ENCODE measurements around the gene POT1. TPM values are rescaled to one million over a fixed set of nuclear protein-coding genes. Genes with fewer than 3 reads are reported as not detected.
A peak's percentile ranks its signal among the peaks of the same experiment; 100 is the strongest.
"Not testable (repeated sequence)": the region's sequence is repeated elsewhere in the genome, so short reads cannot be mapped to it uniquely, and the experiment has no call there.

The POT1 gene
- 10 to 100 TPM; 29.1 to 59.8 (median 50.0) TPM for polyA plus RNA-seq (ENCODE audit: insufficient read depth in 1 of 5, insufficient read length in 5 of 5, low replicate concordance in 1 of 5)
- long read RNA-seq, donor 1, full-length matches to known transcripts = 1 of 1 reads
- long read RNA-seq, donor 1, partial matches to known transcripts = 0 of 1 reads
- long read RNA-seq, donor 1, other reads (novel, unspliced or antisense) = 0 of 1 reads
- long read RNA-seq, donor 2, full-length matches to known transcripts = 2 of 2 reads
- long read RNA-seq, donor 2, partial matches to known transcripts = 0 of 2 reads
- long read RNA-seq, donor 2, other reads (novel, unspliced or antisense) = 0 of 2 reads
- long read RNA-seq, donor 3, full-length matches to known transcripts = 2 of 2 reads
- long read RNA-seq, donor 3, partial matches to known transcripts = 0 of 2 reads
- long read RNA-seq, donor 3, other reads (novel, unspliced or antisense) = 0 of 2 reads
- long read RNA-seq, donor 4, full-length matches to known transcripts = 1 of 1 reads
- long read RNA-seq, donor 4, partial matches to known transcripts = 0 of 1 reads
- long read RNA-seq, donor 4, other reads (novel, unspliced or antisense) = 0 of 1 reads
- long read RNA-seq, donor 5, full-length matches to known transcripts = 2 of 2 reads
- long read RNA-seq, donor 5, partial matches to known transcripts = 0 of 2 reads
- long read RNA-seq, donor 5, other reads (novel, unspliced or antisense) = 0 of 2 reads
- long read RNA-seq, donor 6, full-length matches to known transcripts = 3 of 3 reads
- long read RNA-seq, donor 6, partial matches to known transcripts = 0 of 3 reads
- long read RNA-seq, donor 6, other reads (novel, unspliced or antisense) = 0 of 3 reads
- long read RNA-seq, donor 7 = 0 reads
- long read RNA-seq, donor 8, full-length matches to known transcripts = 1 of 1 reads
- long read RNA-seq, donor 8, partial matches to known transcripts = 0 of 1 reads
- long read RNA-seq, donor 8, other reads (novel, unspliced or antisense) = 0 of 1 reads

GRCh38 chr7:124929467-124930172 is at the start of gene POT1:
Gene POT1 (minus strand): TSS chr7:124929825. CDS start chr7:124897173, 32,652 bp downstream.
- peak; percentile 99 for DNase-seq

- not testable (repeated sequence) for DNase-seq
These were observed 45.5 kb upstream of the POT1 start for GRCh38 chr7:124975131-124975530.

- DNase-seq = no peak
These were observed 35.9 kb upstream of the POT1 start for GRCh38 chr7:124965553-124965952.

GRCh38 chr7:124959676-124960075 is 30.1 kb upstream of the POT1 start:
- no peak for DNase-seq

GRCh38 chr7:124957952-124958351 is 28.3 kb upstream of the POT1 start:
- not testable (repeated sequence) for DNase-seq

- DNase-seq = no peak
These were observed 26.5 kb upstream of the POT1 start for GRCh38 chr7:124956160-124956559.

- no peak for DNase-seq
These were observed 25.2 kb upstream of the POT1 start for GRCh38 chr7:124954790-124955189.

GRCh38 chr7:124945680-124946079 is 16.1 kb upstream of the POT1 start:
- DNase-seq = no peak

- DNase-seq = no peak
These were observed 13.8 kb upstream of the POT1 start for GRCh38 chr7:124943472-124943871.

GRCh38 chr7:124942399-124942798 is 12.8 kb upstream of the POT1 start:
- no peak for DNase-seq

- no peak for DNase-seq
These were observed 10.7 kb upstream of the POT1 start for GRCh38 chr7:124940306-124940705.

GRCh38 chr7:124938128-124938527 is 8.5 kb upstream of the POT1 start:
- DNase-seq = no peak

GRCh38 chr7:124937076-124937475 is 7.5 kb upstream of the POT1 start:
- DNase-seq = no peak

GRCh38 chr7:124934841-124935240 is 5.2 kb upstream of the POT1 start:
- no peak for DNase-seq

GRCh38 chr7:124930655-124931597 is 1.3 kb upstream of the POT1 start:
- DNase-seq = peak in 1 of 2 donors; percentile 1

GRCh38 chr7:124930173-124930623 is 573 bp upstream of the POT1 start:
- no peak for DNase-seq

- DNase-seq = no peak
These were observed 4.7 kb downstream of the POT1 start for GRCh38 chr7:124924906-124925305.

GRCh38 chr7:124922200-124922599 is 7.4 kb downstream of the POT1 start:
- DNase-seq = no peak

- no peak for DNase-seq
These were observed 9.8 kb downstream of the POT1 start for GRCh38 chr7:124919841-124920240.

- no peak for DNase-seq
These were observed 11.0 kb downstream of the POT1 start for GRCh38 chr7:124918662-124919061.

- DNase-seq = no peak
These were observed 14.4 kb downstream of the POT1 start for GRCh38 chr7:124915242-124915641.
